ENCODE data around the gene SEMA6B.

The SEMA6B gene

DNA sequence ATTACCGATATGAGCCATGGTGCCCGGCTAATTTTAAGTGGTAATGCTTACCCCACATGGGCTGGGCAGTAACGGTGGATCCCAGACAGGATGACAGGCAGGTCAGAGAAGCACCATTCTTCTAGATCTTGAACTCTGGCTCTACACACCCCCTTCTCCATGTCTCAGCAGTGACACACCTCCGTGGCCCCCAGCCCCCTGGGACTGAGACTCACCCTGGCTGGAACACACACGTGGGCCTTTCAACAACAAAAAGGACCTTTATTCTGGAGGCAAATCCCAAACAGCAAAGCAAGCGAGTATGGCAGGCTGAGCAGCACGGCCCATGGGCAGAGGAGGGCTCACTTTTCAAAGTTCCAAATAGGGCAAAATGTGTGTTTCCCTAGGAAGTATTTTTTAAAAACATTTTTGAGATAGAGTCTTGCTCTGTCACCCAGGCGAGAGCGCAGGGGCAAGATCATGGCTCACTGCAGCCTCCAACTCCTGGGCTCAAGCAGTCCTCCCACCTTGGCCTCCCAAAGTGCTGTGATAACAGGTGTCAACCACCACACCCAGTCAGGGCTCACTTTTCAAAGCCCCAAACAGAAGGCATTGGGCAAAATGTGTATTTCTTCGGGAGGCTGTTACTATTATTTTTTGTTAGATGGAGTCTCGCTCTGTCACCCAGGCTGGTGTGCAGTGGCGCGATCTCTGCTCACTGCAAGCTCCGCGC, 37.0 kb downstream of the SEMA6B start:
- DNase-seq, result no peak

DNA sequence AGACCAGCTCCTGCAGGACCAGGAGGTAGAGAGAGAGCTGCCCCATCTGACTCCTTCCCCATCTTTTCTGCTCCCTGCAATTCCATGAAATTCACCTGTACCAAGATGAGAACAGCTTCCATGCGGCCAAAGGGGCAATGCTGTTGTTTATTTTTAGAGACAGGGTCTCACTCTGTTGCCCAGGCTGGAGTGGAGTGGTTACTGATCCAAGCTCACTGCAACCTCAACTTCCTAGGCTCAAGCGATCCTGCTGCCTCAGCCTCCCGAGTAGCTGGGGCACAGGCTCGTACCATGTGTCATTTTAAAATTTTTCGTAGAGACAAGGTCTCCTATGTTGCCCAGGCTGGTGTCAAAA, 37.6 kb downstream of the SEMA6B start:
- DNase-seq, result no peak

DNA sequence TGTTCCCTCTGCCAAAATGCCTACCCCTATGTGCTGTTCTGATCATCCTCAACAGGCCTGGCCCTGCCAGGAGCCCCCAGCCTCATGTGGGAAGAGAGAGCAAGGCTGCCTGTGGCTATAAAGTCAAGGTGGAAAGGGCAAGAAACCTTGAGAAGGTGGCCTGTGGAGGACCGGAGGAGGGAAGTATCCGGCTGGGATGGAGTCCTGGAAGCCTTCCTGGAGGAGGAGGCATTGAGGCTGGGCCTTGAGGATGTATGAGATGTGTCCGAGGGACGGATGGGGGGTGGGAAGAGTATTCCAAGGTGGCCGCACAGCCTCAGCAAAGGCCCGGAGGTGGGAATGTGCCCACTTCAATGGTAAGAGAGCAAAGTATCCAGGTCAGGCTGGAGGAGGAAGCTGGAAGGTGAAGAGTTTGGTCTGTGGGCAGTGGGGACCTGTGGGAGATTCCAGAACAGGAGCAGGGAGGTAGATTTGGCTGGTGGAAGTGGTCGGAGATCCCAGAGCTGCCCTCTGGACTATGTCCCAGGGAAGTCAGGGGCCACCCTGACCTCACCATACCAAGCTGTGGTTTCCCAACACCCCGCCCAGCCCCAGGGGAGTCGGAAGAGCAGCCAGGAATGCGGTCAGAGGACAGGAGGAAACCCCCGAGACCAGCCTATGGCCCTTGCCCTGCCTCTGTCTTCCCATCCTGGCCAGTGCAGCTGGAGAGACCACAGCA, 38.2 kb downstream of the SEMA6B start:
- DNase-seq, result no peak

DNA sequence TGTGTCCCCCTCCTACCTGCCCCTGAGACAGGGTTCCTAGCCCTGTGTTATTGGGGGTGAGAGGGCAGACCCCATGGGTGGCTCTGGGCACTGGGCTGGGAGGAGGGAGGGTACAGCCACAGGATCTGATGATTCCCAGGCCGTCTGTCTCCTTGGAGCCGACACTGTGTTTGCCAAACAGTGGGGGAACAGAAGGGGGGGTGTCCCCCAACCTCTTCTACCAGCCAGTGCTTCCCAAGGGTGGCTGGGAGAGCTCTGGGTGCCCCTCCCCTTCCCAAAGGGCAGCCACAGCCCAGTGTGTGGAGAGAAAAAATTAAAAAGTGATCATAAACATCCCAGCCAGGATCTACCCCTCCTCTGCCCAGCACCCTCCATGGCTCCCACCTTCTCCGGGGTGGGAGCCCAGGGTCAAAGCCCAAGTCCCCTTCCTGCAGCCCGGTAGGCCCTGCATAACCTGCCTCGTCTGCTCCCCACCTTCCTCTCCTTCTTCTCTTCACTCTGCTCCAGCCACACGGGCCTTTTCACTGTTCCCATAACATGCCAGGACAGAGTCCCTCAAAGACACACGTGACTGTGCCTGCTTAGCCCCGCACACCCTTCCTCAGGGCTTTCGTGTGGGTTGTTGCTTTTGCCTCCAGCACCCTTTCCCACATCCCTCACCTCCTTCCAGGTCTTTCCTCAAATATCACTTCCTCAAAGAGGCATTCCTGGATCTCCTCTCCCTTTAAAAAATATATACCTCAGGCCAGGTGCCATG, 39.8 kb downstream of the SEMA6B start:
- DNase-seq, result peak; percentile 27

DNA sequence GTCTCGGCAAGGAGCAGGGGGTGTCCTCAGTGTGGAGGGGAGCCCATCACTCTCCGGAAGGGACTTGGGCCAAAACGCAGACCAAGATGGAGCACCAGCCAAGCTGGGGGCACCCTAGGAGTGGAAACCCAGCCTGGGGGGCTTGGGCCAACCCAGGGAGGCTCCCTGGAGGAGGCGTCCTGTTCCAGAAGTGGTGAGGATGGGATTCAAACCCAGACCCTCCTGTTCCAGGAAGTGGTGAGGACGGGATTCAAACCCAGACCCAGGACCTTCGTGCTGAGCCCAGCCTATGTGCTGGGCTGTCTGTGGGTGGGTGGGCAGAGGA, 40.4 kb downstream of the SEMA6B start:
- DNase-seq, result no peak

DNA sequence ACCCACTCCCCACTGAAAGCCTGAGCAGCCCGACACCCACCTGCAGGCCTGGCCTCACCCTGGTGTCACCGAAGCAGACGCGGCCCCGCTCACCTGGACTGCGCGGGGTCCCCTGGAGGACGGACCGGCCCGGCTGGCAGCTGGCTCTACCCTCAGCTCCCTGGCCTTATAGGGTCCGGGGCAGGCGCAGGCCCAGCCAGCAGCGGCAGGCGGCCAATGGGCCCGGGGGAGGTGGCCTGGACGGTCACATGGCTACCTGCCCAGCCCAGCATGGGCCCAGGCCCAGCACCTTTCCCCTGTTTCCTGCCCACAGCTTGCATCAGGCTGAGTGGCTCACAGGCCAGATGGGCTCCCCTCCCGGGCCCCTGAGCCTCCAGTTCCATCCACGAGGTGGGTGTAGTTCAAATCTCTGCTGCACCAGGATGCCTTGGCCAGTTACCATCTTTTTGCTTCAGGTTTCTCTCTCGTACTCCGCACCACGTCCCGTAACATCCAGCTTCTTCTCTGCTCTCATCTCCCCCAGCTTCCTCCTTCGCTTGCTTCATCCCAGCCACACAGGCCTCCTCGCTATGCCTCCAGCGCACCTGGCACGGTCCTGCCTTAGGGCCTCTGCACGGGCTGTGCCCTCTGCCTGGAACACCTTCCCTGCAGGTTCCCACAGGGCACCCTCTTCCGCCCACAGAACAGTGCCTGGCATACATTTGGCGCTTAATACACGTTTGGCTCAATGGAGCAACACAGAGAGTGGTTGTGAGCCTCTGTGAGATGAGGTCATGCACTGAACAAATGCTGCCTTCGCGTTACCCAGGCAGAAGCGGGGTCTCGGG, 40.9 kb downstream of the SEMA6B start, which contains the start of gene PLIN4:
TSS of gene PLIN4 (minus strand) at position 142 of the 827 bp plus-strand sequence. CDS start 214 bp downstream, outside the sequence.
- DNase-seq, result peak; percentile 48

DNA sequence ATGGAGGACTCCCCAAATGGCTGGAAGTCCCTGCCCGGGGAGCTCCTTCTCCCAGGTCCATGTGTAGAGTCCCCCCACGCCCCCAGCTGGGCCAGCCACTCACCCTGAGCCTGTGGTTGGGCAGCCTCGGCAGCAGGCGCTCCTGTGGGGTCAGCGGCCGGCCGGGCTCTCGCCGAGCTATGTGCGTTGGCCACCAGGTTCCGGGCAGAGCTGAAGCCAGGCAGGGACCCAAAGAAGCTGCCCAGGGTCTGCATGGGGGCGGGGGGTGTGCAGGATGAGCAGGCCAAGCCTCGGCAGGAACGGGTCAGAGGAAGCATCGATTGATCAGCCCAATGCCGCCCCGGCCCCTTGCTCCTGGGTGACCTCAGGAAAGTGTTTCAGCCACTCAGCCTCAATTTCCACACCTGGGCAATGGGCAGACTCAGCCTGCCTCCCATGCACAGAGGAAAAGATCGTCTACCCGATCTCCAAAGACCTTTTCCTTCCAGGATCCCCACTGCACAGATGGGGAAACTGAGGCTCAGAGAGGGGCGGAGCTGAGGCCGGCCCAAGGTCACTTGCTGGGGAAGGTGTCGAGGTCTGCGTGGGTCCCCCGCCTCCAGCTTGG, 41.9 kb downstream of the SEMA6B start:
- no peak for DNase-seq

DNA sequence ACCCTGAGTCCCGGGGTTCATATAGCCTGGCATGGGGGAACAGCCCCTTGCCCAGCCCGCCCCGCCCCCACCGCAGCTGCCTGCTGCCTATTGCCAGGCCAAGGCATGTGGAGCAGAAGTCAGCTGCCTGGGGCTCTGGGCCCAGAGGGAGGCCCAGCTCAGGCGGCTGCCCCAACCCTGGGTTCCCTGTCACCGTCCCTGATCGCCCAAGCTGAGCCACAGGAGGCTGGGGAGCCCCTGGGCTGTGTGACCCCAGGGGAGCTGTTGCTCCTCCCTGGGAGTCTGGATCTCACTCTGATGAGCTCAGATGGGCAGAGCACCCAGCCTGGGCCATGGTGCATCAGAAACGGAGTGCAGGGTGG, 42.6 kb downstream of the SEMA6B start:
- no peak for DNase-seq

DNA sequence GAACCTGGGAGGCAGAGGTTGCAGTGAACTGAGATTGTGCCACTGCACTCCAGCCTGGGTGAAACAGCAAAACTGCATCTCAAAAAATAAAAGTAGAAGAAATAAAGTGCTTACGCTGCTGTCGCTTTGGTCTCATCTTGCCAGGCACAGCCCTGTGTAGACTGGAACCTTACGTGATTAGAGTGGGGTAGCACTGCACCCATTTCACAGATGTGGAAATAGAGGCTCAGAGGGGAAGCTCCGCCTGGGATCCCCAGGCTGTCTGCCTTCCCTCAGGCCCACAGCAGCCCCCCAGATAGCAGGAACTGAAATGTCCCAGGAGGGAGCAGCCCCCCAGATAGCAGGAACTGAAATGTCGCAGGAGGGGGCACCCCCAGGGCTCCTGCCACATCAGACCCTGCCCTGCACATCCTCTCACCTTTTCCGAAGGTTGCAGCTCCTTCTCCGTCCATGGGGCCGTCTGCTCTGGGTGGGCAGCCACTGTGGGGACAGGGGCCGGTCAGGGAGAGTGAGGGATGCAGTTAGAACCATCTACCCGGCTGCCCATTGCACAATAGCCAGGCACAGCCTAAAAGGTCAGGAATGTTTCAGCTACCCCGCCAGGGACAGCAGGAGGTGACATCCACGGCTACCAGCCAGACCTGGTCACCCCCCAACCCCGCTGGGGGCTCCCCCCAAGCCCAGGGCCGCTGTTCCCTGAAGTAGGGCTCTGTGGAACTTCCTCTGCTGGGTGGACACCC, 43.1 kb downstream of the SEMA6B start:
- no peak for DNase-seq

DNA sequence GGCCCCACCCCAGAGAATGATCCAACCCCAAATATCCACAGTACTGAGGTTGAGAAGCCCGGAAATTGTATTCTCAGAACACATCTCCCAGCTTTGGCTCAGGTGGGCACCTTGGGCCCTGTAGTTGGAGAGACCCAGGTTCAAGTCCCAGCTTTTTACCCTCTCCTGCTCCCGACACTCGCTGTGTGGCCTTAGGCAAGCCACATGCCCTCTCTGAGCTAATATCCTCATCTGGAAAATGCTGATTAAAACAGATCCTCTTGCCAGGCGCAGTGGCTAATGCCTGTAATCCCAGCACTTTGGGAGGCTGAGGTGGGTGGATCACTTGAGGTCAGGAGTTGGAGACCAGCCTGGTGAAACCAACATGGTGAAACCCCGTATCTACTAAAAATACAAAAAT, 43.8 kb downstream of the SEMA6B start:
- no peak for DNase-seq

DNA sequence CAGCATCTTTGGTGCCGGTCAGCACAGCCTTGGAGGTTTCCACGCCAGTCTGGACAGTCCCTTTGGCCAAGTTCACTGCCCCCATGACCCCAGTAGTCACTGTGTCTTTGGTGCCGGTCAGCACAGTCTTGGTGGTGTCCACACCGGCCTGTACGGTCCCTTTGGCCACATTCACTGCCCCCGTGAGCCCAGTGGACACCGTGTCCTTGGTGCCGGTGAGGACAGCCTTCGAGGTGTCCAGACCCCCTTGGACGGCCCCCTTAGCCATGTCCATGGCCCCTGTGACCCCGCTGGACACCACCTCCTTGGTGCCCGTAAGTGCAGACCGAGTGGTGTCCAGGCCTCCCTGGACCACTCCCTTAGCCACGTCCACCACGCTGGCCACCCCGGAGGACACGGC, 46.2 kb downstream of the SEMA6B start:
- DNase-seq, result no peak

DNA sequence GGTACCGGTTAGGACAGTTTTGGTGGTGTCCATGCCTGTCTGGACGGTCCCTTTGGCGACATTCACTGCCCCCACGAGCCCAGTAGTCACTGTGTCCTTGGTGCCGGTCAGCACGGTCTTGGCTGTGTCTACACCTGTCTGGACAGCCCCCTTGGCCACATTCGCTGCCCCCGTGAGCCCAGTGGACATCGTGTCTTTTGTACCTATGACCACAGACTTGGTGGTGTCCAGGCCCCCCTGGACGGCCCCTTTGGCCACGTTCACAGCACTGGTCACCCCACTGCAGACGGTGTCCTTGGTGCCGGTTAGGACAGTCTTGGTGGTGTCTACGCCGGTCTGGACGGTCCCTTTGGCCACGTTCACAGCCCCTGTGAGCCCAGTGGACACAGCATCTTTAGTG, 47.4 kb downstream of the SEMA6B start:
- no peak for DNase-seq

DNA sequence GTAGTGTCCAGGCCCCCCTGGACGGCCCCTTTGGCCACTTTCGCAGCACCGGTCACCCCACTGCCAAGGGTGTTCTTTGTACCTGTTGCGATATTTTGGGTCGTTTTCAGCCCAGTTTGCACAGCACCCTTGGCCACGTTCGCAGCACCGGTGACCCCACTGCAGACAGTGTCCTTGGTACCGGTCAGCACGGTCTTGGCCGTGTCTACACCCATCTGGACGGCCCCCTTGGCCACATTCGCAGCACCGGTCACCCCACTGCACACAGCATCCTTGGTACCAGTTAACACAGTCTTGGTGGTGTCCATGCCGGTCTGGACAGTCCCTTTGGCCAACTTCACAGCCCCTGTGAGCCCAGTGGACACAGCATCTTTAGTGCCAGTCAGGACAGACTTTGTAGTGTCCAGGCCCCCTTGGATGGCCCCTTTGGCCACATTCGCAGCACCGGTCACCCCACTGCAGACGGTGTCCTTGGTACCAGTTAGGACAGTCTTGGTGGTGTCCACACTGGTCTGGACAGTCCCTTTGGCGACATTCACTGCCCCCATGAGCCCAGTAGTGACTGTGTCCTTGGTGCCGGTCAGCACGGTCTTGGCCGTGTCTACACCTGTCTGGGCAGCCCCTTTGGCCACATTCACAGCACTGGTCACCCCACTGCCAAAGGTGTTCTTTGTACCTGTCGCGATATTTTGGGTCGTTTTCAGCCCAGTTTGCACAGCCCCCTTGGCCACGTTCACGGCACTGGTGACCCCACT, 48.0 kb downstream of the SEMA6B start:
- no peak for DNase-seq

DNA sequence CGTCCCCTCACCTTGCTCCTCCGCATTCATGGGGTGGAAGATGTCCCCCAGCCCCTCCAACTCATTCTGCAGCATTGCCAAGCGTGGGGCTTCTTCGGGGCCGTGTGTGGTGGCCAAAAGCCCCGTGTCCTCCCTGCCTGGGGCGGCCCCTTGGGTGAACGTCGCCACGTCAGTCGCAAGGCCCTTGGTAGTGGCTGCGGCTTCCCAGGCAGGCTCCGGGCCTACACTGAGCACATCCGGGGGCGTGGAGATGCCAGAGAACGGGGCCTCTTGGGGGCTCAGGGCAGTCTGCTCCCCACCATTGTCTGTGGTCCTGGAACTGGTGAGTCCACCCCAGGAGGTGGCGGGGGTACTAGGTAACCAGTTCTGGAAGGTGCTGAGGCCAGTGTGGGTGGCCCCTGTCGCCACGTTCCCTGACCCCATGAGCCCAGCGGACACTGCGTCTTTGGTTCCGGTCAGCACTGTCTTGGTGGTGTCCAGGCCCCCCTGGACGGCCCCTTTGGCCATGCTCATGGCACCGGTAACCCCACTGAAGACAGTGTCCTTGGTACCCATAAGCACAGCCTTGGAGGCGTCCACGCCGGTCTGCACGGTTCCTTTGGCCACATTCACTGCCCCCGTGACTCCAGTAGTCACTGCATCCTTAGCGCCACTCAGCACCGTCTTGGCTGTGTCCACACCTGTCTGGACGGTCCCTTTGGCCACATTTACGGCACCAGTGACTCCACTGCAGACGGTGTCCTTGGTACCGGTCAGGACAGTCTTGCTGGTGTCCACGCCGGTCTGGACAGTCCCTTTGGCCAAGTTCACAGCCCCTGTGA, 48.8 kb downstream of the SEMA6B start:
- DNase-seq, result no peak

DNA sequence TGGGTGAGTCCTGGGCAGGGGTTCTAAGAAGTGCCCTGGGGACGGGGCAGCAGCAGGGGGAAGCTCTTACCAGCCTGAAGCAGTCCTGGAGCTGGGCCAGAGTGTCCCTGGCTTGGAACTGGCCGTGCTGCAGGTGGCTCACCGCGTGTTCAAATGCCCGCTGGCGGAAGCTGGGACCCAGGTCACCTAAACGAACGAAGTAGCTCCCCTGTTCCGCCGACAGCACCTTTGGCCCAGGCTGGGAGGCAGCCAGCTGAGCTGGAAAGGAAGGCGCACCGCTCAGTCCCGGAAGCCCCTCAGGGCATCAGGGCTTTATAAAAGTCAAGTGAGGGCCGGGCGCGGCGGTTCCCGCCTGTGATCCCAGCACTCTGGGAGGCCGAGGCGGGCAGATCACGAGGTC, 50.8 kb downstream of the SEMA6B start:
- DNase-seq, result no peak

DNA sequence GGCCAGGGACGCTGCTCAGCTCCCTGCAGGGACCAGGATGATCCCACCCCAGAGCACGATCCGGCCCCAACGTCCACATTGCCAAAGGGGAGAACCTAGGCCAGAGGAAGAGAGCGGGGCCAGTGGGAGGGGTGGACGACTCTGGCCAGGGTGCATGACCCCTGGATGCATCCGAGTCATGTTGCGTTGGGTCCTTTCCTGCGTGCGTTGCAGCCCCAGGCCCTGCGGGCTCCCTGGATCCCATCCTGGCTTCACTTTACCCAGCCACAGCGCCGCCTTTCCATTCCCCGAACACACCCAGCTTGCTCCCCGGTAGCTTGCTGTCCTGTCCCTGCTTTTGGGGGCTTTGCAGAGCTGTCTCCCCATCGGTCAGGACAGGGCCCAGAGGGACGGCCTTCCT, 51.7 kb downstream of the SEMA6B start:
- no peak for DNase-seq

DNA sequence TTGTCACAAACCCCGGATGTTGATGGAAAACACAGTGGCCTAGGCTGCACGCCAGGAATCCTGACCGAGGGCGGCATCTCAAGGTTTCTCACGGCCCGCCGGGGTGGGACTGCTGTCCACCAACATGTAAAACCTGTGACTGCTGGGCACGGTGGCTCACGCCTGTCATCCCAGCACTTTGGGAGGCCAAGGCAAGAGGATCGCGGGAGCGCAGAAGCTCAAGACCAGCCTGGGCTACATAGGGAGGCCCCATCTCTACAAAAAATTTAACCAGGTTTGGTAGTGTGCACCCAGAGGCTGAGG, 52.4 kb downstream of the SEMA6B start:
- DNase-seq, result no peak

DNA sequence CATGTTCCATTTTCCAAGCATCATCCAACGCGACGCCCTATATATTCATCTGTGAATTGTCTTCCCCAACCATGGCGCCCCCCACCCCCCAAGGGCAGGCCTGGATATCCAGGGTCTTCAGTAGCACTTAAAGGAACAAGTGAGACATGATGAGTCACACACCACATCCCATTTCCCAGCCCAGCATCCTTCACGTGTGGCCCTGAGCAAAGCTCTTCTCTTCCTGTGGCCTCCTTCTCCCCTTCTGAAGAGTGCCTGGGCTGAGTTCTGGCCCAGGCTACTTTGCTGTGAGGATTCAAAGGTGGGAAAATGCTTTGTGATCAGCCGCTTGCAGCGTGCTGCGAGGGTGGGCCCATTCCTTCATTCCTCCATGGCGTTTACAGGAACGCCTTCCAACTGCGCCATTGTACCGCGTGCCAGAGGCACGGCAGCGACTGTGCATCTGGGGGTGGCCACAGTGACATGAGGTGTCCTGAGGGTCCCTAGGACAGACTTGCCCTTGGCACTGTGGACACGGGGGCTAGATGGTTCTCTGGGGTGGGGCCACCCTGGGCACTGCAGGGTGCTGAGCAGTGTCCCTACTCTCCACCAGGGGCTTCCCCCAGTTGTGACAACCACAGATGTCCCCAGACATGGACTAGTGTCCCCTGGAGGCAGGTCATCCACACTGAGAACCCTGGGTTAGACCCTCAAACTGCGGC, 52.9 kb downstream of the SEMA6B start:
- DNase-seq, result no peak

DNA sequence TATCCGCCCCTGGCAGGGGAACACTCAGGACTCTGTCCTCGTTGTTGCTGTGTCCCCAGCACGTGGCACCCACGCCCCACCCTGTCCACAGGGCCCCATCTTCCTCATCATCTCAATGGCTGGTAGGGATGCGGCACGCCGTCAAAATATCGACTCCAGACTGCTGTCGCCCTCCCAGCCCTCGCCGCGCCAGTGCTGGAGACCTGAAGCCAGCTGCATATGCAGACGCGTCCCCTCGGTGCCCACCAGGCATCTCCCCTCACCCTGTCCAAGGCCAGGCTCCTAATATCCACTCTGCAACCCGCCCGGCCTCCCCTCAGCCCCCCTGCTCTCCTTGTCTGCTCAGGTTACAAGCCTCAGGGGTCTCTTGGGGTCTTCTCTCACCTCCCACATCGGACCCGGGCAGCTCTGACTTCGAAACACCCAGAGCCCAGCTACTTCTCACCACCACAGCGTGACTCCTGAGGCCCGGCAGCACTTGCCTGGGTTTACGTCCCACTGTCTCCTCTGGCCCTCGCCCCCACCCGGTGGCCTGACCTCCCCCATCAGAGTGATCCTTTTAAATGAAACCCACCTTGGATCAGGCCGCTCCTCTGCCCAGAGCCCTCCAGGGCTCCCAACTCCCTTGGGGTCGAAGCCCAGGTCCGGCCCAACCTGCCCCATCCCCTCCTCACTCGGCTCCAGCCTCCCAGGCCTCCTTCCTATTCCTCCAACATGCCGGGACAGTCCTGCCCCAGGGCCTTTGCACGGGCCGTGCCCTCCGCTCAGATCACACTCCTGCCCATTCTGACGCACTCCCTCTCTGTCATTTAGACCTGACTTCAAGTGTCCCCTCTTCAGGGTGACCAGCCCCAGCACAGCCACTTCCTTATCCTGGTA, 53.7 kb downstream of the SEMA6B start:
- DNase-seq, result no peak
